ENCODE measurements around the gene NEK7.

Gene NEK7

DNA sequence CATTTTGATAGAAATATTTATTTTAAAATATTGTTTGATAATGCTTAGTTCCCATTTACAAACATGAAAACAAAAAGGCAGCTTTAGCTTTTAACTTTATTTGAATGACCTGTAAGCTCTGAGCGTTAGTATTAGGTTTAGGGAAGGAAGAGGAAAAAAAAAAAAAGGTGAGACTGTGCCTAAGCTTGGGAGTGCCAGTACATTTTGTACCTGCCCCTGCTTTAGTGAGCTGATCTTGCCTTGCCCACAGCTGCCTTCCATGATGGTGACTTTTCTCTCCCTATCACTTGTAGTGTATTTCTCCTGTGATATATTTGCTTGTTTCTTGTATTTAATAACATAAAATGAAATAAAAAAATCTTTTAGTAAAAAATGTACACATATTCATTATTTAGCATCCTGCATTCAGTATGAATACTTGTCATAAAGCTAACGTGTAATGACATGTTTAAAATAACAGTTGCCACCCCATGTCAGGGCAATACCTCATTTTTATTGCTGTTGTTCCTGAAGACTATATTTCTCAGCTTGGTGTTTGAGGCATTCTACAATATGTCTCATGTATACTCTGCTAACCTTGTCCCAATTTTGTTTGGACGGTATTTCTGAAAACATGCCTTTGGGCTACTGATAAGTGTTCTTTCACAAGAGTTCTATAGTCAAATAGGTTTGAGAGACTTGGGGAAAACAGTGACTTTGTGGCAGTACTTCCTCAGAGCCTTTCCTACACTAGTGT is 76.3 kb downstream of the NEK7 start:
- no peak for DNase-seq (ENCODE audit: low read depth, low spot score)
- in situ Hi-C loops (cut with HindIII; ENCODE audit: low sequenced_read_pairs), result no loop called here

GRCh38 chr1:198234520-198235251 is 77.9 kb downstream of the NEK7 start:
- TF ChIP-seq, protein P1, sequence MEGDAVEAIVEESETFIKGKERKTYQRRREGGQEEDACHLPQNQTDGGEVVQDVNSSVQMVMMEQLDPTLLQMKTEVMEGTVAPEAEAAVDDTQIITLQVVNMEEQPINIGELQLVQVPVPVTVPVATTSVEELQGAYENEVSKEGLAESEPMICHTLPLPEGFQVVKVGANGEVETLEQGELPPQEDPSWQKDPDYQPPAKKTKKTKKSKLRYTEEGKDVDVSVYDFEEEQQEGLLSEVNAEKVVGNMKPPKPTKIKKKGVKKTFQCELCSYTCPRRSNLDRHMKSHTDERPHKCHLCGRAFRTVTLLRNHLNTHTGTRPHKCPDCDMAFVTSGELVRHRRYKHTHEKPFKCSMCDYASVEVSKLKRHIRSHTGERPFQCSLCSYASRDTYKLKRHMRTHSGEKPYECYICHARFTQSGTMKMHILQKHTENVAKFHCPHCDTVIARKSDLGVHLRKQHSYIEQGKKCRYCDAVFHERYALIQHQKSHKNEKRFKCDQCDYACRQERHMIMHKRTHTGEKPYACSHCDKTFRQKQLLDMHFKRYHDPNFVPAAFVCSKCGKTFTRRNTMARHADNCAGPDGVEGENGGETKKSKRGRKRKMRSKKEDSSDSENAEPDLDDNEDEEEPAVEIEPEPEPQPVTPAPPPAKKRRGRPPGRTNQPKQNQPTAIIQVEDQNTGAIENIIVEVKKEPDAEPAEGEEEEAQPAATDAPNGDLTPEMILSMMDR (IDR thresholded peaks at IDR 0.05; ENCODE audit: low read depth, low read length), result no peak
- DNase-seq (ENCODE audit: low read depth, low spot score), result peak; percentile 66
- H3K4me3 ChIP-seq (ENCODE audit: low read depth, low read length), result peak overlapping the region; percentile 38
- in situ Hi-C loops (cut with HindIII; ENCODE audit: low sequenced_read_pairs), result no loop called here

More for the DNA sequence above, 76.3 kb downstream of the NEK7 start:
- TF ChIP-seq, protein P1 (IDR thresholded peaks at IDR 0.05; ENCODE audit: low read depth, low read length), result no peak
- H3K4me3 ChIP-seq (ENCODE audit: low read depth, low read length), result no peak overlapping the region

DNA sequence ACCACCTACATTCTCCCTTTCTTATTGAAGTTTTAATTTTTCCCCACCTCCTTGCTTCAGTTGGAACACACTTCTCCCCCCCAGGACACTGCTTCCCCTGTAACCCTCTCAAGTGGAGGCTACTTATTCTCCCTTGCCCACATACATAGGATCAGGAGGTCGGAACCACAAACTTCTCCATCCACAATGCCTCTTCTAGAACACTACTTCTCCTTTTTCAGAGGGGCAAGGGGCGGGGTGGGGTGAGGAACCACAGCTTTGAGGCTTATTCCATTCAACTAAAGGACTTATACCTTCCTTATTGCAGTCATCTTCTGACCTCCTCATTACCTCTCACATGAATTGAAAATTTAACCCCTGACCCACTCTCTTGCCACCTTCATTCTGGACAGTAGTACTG is 81.3 kb downstream of the NEK7 start:
- H3K4me3 ChIP-seq (ENCODE audit: low read depth, low read length), result no peak overlapping the region
- TF ChIP-seq, protein P1 (IDR thresholded peaks at IDR 0.05; ENCODE audit: low read depth, low read length), result no peak
- in situ Hi-C loops (cut with HindIII; ENCODE audit: low sequenced_read_pairs), result no loop called here
- DNase-seq (ENCODE audit: low read depth, low spot score), result no peak

DNA sequence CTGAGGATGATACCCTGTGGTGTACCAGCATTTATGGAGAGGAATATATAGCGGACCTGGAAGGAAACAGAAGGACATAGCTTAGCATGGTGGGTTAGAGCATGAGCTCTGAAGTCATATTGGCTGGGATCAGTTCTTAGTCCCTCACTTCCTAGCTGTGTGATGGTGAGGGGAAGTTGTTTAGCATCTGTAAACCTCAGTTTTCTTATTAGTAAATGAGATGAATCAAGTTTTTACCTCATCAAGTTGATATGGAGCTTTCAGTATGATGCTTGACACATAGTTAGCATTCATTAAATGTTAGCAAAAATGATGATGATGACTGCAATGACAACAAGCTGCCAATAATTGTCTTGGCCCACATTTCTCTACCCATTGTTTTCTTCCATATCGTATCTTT is 84.8 kb downstream of the NEK7 start:
- TF ChIP-seq, protein P1 (IDR thresholded peaks at IDR 0.05; ENCODE audit: low read depth, low read length), result no peak
- H3K4me3 ChIP-seq (ENCODE audit: low read depth, low read length), result no peak overlapping the region
- no peak for DNase-seq (ENCODE audit: low read depth, low spot score)
- in situ Hi-C loops (cut with HindIII; ENCODE audit: low sequenced_read_pairs), result no loop called here

DNA sequence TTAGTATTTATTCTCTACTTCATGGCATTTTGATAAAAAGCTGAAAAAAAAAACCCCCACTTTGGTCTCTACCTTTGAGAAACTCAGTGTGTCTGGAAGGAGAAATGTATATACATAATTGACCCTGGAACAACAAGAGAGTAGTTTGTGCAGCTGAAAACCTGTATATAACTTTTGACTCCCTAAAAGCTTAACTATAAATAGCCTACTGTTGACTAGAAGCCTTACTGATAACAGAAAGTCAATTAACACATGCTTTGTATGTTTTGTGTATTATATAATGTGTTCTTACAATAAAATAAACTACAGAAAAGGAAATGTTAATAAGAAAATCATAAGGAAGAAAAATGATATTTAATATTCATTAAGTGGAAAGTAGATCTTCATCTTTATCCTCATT is 88.0 kb downstream of the NEK7 start:
- in situ Hi-C loops (cut with HindIII; ENCODE audit: low sequenced_read_pairs), result no loop called here
- TF ChIP-seq, protein P1 (IDR thresholded peaks at IDR 0.05; ENCODE audit: low read depth, low read length), result no peak

GRCh38 chr1:198245379-198245778 is 88.6 kb downstream of the NEK7 start:
- TF ChIP-seq, protein P1 (IDR thresholded peaks at IDR 0.05; ENCODE audit: low read depth, low read length), result no peak
- H3K4me3 ChIP-seq (ENCODE audit: low read depth, low read length), result no peak overlapping the region
- in situ Hi-C loops (cut with HindIII; ENCODE audit: low sequenced_read_pairs), result no loop called here
- DNase-seq (ENCODE audit: low read depth, low spot score), result no peak

More for the DNA sequence above, 88.0 kb downstream of the NEK7 start:
- no peak overlapping the region for H3K4me3 ChIP-seq (ENCODE audit: low read depth, low read length)
- DNase-seq (ENCODE audit: low read depth, low spot score), result no peak

Data from astrocyte of the spinal cord (primary cell).